K562 (cell line): Measurements from ENCODE around the gene CDK9. TPM values are rescaled to one million over a fixed set of nuclear protein-coding genes. Genes with fewer than 3 reads are reported as not detected.

ENCODE experiments used
- CAMTA2 ChIP-seq: fragments of 250-450 bp; sonication (Bioruptor Pico); conservative IDR thresholded peaks from 2 replicates; pipeline ENCODE4 v1.5.1; 2022
- DDX20 ChIP-seq: fragments of 450-650 bp; IDR thresholded peaks from 2 replicates; pipeline ENCODE4 v1.6.1; 2016; ENCODE audit warnings: missing genetic modification characterization, low read depth, mild to moderate bottlenecking, missing compliant biosample characterization, moderate library complexity
- DMBX1 ChIP-seq: fragments of 250-450 bp; sonication (Bioruptor Pico); IDR thresholded peaks from 2 replicates; pipeline ENCODE4 v1.8.0; 2022; ENCODE audit warnings: inconsistent platforms, mild to moderate bottlenecking, moderate library complexity, borderline replicate concordance
- GABPB2 ChIP-seq: fragments of 250-450 bp; sonication (Bioruptor Pico); conservative IDR thresholded peaks from 2 replicates; pipeline ENCODE4 v1.5.1; 2021; ENCODE audit warnings: mild to moderate bottlenecking
- NR1H2 ChIP-seq: sonication (generic); formaldehyde crosslinking; IDR thresholded peaks from 2 replicates; pipeline ENCODE4 v1.4.0; 2020; ENCODE audit warnings: mild to moderate bottlenecking, missing genetic modification reagents
- PRMT5 ChIP-seq: sonication (generic); formaldehyde crosslinking; IDR thresholded peaks from 2 replicates; pipeline ENCODE4 v1.5.0; 2020; ENCODE audit warnings: missing genetic modification reagents
- RBM39 ChIP-seq: fragments of 200-400 bp; formaldehyde crosslinking; optimal IDR thresholded peaks from 2 replicates; pipeline ENCODE3; 2018; ENCODE audit warnings: low read depth, low read length
- ZBTB34 ChIP-seq: fragments of 250-450 bp; sonication (Bioruptor Pico); IDR thresholded peaks from 2 replicates; pipeline ENCODE4 v1.8.0; 2021; ENCODE audit warnings: mild to moderate bottlenecking, moderate library complexity
- ZBTB40 ChIP-seq, 2 experiments: fragments of 450-650 bp in 1 of 2; sonication (generic) in 1 of 2; formaldehyde crosslinking in 1 of 2; IDR thresholded peaks; 2 replicates each; pipeline versions ENCODE4 v1.7.1 to v1.9.0; 2016 to 2022; ENCODE audit warnings: inconsistent platforms in 1 of 2, mild to moderate bottlenecking in 1 of 2, missing genetic modification reagents in 1 of 2
- ZNF232 ChIP-seq: sonication (generic); formaldehyde crosslinking; IDR thresholded peaks from 2 replicates; pipeline ENCODE4 v1.8.0; 2022; ENCODE audit warnings: mild to moderate bottlenecking, missing genetic modification reagents
- ZNF592 ChIP-seq: fragments of 450-650 bp; IDR thresholded peaks from 2 replicates; pipeline ENCODE4 v1.6.1; 2017; ENCODE audit warnings: antibody characterized with exemption, mild to moderate bottlenecking
- polyA plus RNA-seq, 8 experiments: library from polyadenylated mRNA; depleted of rRNA in 4 of 8; stranded (reverse) in 5 of 8; unstranded in 3 of 8; fragments of >200 nt; fragmentation: Nextera tagmentation in 2 of 8; fragmentation: Illumina TruSeq in 1 of 8; extraction: Ambion mirVana in 2 of 8; extraction: Trizol in 1 of 8; gene quantifications; 2 replicates each; pipeline versions ENCODE4 v1.2.1 to v1.2.3, GENCODE V29; 2011 to 2014; ENCODE audit warnings: inconsistent platforms in 1 of 8, missing spikeins in 1 of 8
- total RNA-seq, 7 experiments: library from RNA; depleted of rRNA in 6 of 7; stranded (reverse); fragments of >200 nt in 6 of 7; fragmentation: Illumina TruSeq in 2 of 7; extraction: Trizol in 2 of 7; gene quantifications; 2 replicates each; pipeline versions ENCODE4 v1.2.1 to v1.2.3, GENCODE V29; 2011 to 2021; ENCODE audit warnings: low replicate concordance in 1 of 7

The CDK9 gene
- total and polyA plus RNA-seq, 9 of the 15 experiments (the other 6 are each of a cell fraction or from before 2014, with no cell fraction given): 4.2 to 78.6 (median 33.0) TPM

- TF ChIP-seq ZBTB40 (IDR thresholded peaks at IDR 0.05) (no peak), ZBTB40 (CRISPR knock-in tag; IDR thresholded peaks at IDR 0.05) (no peak), CAMTA2 (CRISPR knock-in tag) (no peak), GABPB2 (CRISPR knock-in tag) (no peak), ZNF232 (no peak), NR1H2 (CRISPR knock-in tag) (no peak), RBM39 (no peak), ZBTB34 (no peak), DDX20 (tag) (no peak), ZNF592 (no peak), PRMT5 (CRISPR knock-in tag) (no peak), DMBX1 (CRISPR knock-in tag) (no peak)
These were observed 16.2 kb downstream of the CDK9 start (continued) for GRCh38 chr9:127801955-127802575.
